ENCODE data around the gene TMEM74B. TPM values are rescaled to one million over a fixed set of nuclear protein-coding genes. Genes with fewer than 3 reads are reported as not detected.

TMEM74B gene
- total and polyA plus RNA-seq, 10 of the 15 experiments (the other 5 are each of a cell fraction or from before 2014, with no cell fraction given), result 0.07 TPM; not detected in 9

GRCh38 chr20:1173698-1174097, 11.1 kb downstream of the TMEM74B start:
- WGBS (ENCODE audit: insufficient coverage, insufficient replicate concordance, low lambda C conversion rate, missing lambda C conversion rate), result 92% methylated on average over 4 of the region's 4 CpGs
- Histone ChIP-seq H3K27ac (ENCODE audit: control insufficient read depth, insufficient read depth) (no peak overlapping the region), H3K4me1 (ENCODE audit: control insufficient read depth, insufficient read depth, low read length) (no peaks in the 10 kb centered on the region), H3K4me3 (no peak overlapping the region), H3K9me3 (replicated peaks; ENCODE audit: control insufficient read depth, insufficient read depth, low read length) (no peaks in the 10 kb centered on the region), H3K79me2 (ENCODE audit: control insufficient read depth, insufficient read depth, low read length) (no peaks in the 10 kb centered on the region), H3K27me3 (replicated peaks in 1 of 2; ENCODE audit: control insufficient read depth in 2 of 2, insufficient read depth in 2 of 2, low read length in 1 of 2) (no peaks in the 10 kb centered on the region), H3K36me3 (ENCODE audit: control insufficient read depth in 2 of 2, insufficient read depth in 2 of 2, low read length in 1 of 2) (peaks cover 9 to 10% of the 10 kb centered on the region in 2 experiments; a peak in 3 of 4 replicates), H2AFZ (ENCODE audit: control insufficient read depth, low read depth, low read length) (no peak overlapping the region), H3K4me2 (ENCODE audit: control insufficient read depth, insufficient read depth) (no peak overlapping the region), H4K20me1 (ENCODE audit: control insufficient read depth, insufficient read depth) (no peaks in the 10 kb centered on the region; the same call in 1 of the 2 replicates), H3K9ac (ENCODE audit: control insufficient read depth, insufficient read depth, low read length) (no peak overlapping the region)
- ChIA-PET POLR2A (no interaction called here), CTCF (no interaction called here), SMC1A (ENCODE audit: uncharacterized antibody, unreplicated experiment) (no interaction called here), RAD21 (ENCODE audit: unreplicated experiment) (no interaction called here)
- ATAC-seq (no peak), FAIRE-seq (no peak), DNase-seq (ENCODE audit: low read depth, low spot score) (no peak)
- no peak for TF ChIP-seq POLR2A (IDR thresholded peaks at IDR 0.05; ENCODE audit: low read depth, low read length)
- no peak for TF ChIP-seq HCFC1 (IDR thresholded peaks at IDR 0.05; ENCODE audit: low read length)
- no peak for TF ChIP-seq STAT3 (IDR thresholded peaks at IDR 0.05; ENCODE audit: low read depth, low read length)
- no peak for TF ChIP-seq IRF5 (IDR thresholded peaks at IDR 0.05; ENCODE audit: borderline replicate concordance)
- no peak for TF ChIP-seq KAT2A (conservative IDR thresholded peaks at IDR 0.05; ENCODE audit: control insufficient read depth, low read depth, low read length)
- TF ChIP-seq JUNB (IDR thresholded peaks at IDR 0.05), result no peak
- no peak for TF ChIP-seq RUNX3 (IDR thresholded peaks at IDR 0.05; ENCODE audit: low read length)
- intact Hi-C loops (cut with micrococcal nuclease; ENCODE audit: unreplicated experiment) (no loop called here), in situ Hi-C loops (cut with MboI) (no loop called here)
- BruUV-seq (replicated peaks), result no TSS peak

- ChIA-PET CTCF (no interaction called here), RAD21 (ENCODE audit: unreplicated experiment) (no interaction called here), SMC1A (ENCODE audit: uncharacterized antibody, unreplicated experiment) (interaction anchor here (0.9 to 1.4 kb wide), 2 partner anchors 9 to 12 kb away, joined by 3 to 4 read pairs; no protein-coding TSS in a partner anchor), POLR2A (no interaction called here)
- Histone ChIP-seq H3K9ac (ENCODE audit: control insufficient read depth, insufficient read depth, low read length) (no peak overlapping the region), H3K27me3 (replicated peaks in 1 of 2; ENCODE audit: control insufficient read depth in 2 of 2, insufficient read depth in 2 of 2, low read length in 1 of 2) (no peaks in the 10 kb centered on the region), H3K4me2 (ENCODE audit: control insufficient read depth, insufficient read depth) (no peak overlapping the region), H4K20me1 (ENCODE audit: control insufficient read depth, insufficient read depth) (no peaks in the 10 kb centered on the region; the same call in 1 of the 2 replicates), H3K79me2 (ENCODE audit: control insufficient read depth, insufficient read depth, low read length) (no peaks in the 10 kb centered on the region), H3K4me1 (ENCODE audit: control insufficient read depth, insufficient read depth, low read length) (no peaks in the 10 kb centered on the region), H2AFZ (ENCODE audit: control insufficient read depth, low read depth, low read length) (no peak overlapping the region), H3K36me3 (ENCODE audit: control insufficient read depth in 2 of 2, insufficient read depth in 2 of 2, low read length in 1 of 2) (peaks cover 9 to 27% of the 10 kb centered on the region in 2 experiments), H3K4me3 (no peak overlapping the region), H3K27ac (ENCODE audit: control insufficient read depth, insufficient read depth) (no peak overlapping the region), H3K9me3 (replicated peaks; ENCODE audit: control insufficient read depth, insufficient read depth, low read length) (no peaks in the 10 kb centered on the region)
- BruUV-seq (replicated peaks), result no TSS peak
- ATAC-seq (no peak), FAIRE-seq (no peak), DNase-seq (ENCODE audit: low read depth, low spot score) (no peak)
- in situ Hi-C loops (cut with MboI), result no loop called here
- 97% methylated on average over 4 of the region's 4 CpGs for WGBS (ENCODE audit: insufficient coverage, insufficient replicate concordance, low lambda C conversion rate, missing lambda C conversion rate)
- TF ChIP-seq POLR2A (IDR thresholded peaks at IDR 0.05; ENCODE audit: low read depth, low read length) (0 out of 2 replicates have a peak, but pooled peaks have one; percentile 31), NRF1 (conservative IDR thresholded peaks at IDR 0.05; ENCODE audit: low read depth, low read length) (no peak), REST (IDR thresholded peaks at IDR 0.05; ENCODE audit: low read depth, low read length) (peak; percentile 88)
- intact Hi-C loops (cut with micrococcal nuclease; ENCODE audit: unreplicated experiment), result no loop called here
These were observed 13.2 kb downstream of the TMEM74B start for GRCh38 chr20:1171461-1172093.

Measured in GM12878 (cell line).